ENCODE results near the gene MPL.

- TF ChIP-seq RAD21 (CRISPR knock-in tag; IDR thresholded peaks at IDR 0.05) (no peak), MTA3 (CRISPR knock-in tag; IDR thresholded peaks at IDR 0.05) (no peak), ZSCAN31 (CRISPR knock-in tag; IDR thresholded peaks at IDR 0.05; ENCODE audit: low read depth) (no peak), ZFX (CRISPR knock-in tag; IDR thresholded peaks at IDR 0.05; ENCODE audit: low read depth) (no peak), ZNF790 (CRISPR knock-in tag; IDR thresholded peaks at IDR 0.05; ENCODE audit: borderline replicate concordance) (no peak), MXI1 (IDR thresholded peaks at IDR 0.05; ENCODE audit: borderline replicate concordance, low read depth, low read length) (no peak), MED1 (CRISPR knock-in tag; IDR thresholded peaks at IDR 0.05) (no peak), ZNF234 (CRISPR knock-in tag; conservative IDR thresholded peaks at IDR 0.05) (no peak), ELK4 (CRISPR knock-in tag; IDR thresholded peaks at IDR 0.05; ENCODE audit: borderline replicate concordance) (no peak), NBN (conservative IDR thresholded peaks at IDR 0.05) (no peak), TAF1 (CRISPR knock-in tag; IDR thresholded peaks at IDR 0.05) (no peak)
- TF ChIP-seq, protein P1, sequence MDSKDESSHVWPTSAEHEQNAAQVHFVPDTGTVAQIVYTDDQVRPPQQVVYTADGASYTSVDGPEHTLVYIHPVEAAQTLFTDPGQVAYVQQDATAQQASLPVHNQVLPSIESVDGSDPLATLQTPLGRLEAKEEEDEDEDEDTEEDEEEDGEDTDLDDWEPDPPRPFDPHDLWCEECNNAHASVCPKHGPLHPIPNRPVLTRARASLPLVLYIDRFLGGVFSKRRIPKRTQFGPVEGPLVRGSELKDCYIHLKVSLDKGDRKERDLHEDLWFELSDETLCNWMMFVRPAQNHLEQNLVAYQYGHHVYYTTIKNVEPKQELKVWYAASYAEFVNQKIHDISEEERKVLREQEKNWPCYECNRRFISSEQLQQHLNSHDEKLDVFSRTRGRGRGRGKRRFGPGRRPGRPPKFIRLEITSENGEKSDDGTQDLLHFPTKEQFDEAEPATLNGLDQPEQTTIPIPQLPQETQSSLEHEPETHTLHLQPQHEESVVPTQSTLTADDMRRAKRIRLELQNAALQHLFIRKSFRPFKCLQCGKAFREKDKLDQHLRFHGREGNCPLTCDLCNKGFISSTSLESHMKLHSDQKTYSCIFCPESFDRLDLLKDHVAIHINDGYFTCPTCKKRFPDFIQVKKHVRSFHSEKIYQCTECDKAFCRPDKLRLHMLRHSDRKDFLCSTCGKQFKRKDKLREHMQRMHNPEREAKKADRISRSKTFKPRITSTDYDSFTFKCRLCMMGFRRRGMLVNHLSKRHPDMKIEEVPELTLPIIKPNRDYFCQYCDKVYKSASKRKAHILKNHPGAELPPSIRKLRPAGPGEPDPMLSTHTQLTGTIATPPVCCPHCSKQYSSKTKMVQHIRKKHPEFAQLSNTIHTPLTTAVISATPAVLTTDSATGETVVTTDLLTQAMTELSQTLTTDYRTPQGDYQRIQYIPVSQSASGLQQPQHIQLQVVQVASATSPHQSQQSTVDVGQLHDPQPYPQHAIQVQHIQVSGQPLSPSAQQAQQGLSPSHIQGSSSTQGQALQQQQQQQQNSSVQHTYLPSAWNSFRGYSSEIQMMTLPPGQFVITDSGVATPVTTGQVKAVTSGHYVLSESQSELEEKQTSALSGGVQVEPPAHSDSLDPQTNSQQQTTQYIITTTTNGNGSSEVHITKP (CRISPR knock-in tag; IDR thresholded peaks at IDR 0.05; ENCODE audit: low read depth) = no peak
These were observed 21.5 kb upstream of the MPL start for GRCh38 chr1:43315963-43316737.

Data from HepG2 (cell line).